Astrocyte (in vitro differentiated cells and primary cell): ENCODE results near the gene SGSM2. TPM values are rescaled to one million over a fixed set of nuclear protein-coding genes. Genes with fewer than 3 reads are reported as not detected.

Experiments
- DNase-seq: peaks from one replicate; pipeline ENCODE4 v3.0.0-alpha.2; 2010; ENCODE audit warnings: low read depth
- FAIRE-seq: peaks from 2 replicates; lab custom pipeline; 2011; peaks lifted over from hg19 to GRCh38; lab: Jason Lieb, UNC
- H2AFZ ChIP-seq: 2 replicates; pipeline ENCODE4 v1.6.0; 2012; ENCODE audit warnings: low read depth, low read length, inconsistent platforms
- H3K27ac ChIP-seq: 2 replicates; pipeline ENCODE4 v1.5.1; 2011; ENCODE audit warnings: low read depth, low read length, inconsistent platforms
- H3K27me3 ChIP-seq: 2 replicates; pipeline ENCODE4 v1.6.0; 2011; ENCODE audit warnings: low read length, inconsistent platforms; ENCODE audit not compliant: insufficient read depth
- H3K36me3 ChIP-seq: 2 replicates; pipeline ENCODE4 v1.5.1; 2011; ENCODE audit warnings: low read length, inconsistent platforms; ENCODE audit not compliant: insufficient read depth
- H3K4me1 ChIP-seq: 2 replicates; pipeline ENCODE4 v1.5.1; 2011; ENCODE audit warnings: low read length, inconsistent platforms; ENCODE audit not compliant: insufficient read depth
- H3K4me2 ChIP-seq: 2 replicates; pipeline ENCODE4 v1.6.0; 2012; ENCODE audit warnings: low read length, inconsistent platforms
- H3K4me3 ChIP-seq: 2 replicates; pipeline ENCODE4 v1.5.1; 2011; ENCODE audit warnings: low read depth, mild to moderate bottlenecking, low read length, inconsistent platforms; ENCODE audit not compliant: insufficient read depth
- H3K79me2 ChIP-seq: 2 replicates; pipeline ENCODE4 v1.6.0; 2012; ENCODE audit warnings: mild to moderate bottlenecking, low read length, inconsistent platforms; ENCODE audit not compliant: insufficient read depth
- H3K9ac ChIP-seq: 2 replicates; pipeline ENCODE4 v1.6.0; 2012; ENCODE audit warnings: mild to moderate bottlenecking, low read length, inconsistent platforms
- H3K9me3 ChIP-seq: 2 replicates; pipeline ENCODE4 v1.5.1; 2012; ENCODE audit warnings: low read depth, mild to moderate bottlenecking, low read length, inconsistent platforms; ENCODE audit not compliant: insufficient read depth
- H4K20me1 ChIP-seq: 2 replicates; pipeline ENCODE4 v1.6.0; 2012; ENCODE audit warnings: low read length, inconsistent platforms; ENCODE audit not compliant: insufficient read depth
- H3K27ac Mint-ChIP-seq: one replicate; pipeline ENCODE4 v1.8.0; 2021; ENCODE audit warnings: mild to moderate bottlenecking, mixed read lengths; ENCODE audit not compliant: unreplicated experiment
- H3K27me3 Mint-ChIP-seq: one replicate; pipeline ENCODE4 v1.8.0; 2021; ENCODE audit warnings: low read depth, mixed read lengths; ENCODE audit not compliant: unreplicated experiment
- H3K36me3 Mint-ChIP-seq: one replicate; pipeline ENCODE4 v1.8.0; 2021; ENCODE audit warnings: low read depth, mixed read lengths; ENCODE audit not compliant: unreplicated experiment
- H3K4me1 Mint-ChIP-seq: one replicate; pipeline ENCODE4 v1.8.0; 2021; ENCODE audit warnings: low read depth, mixed read lengths; ENCODE audit not compliant: unreplicated experiment
- H3K4me3 Mint-ChIP-seq: one replicate; pipeline ENCODE4 v1.8.0; 2021; ENCODE audit warnings: mild to moderate bottlenecking, moderate library complexity, mixed read lengths; ENCODE audit not compliant: unreplicated experiment
- H3K9me3 Mint-ChIP-seq: one replicate; pipeline ENCODE4 v1.8.0; 2021; ENCODE audit warnings: mild to moderate bottlenecking, mixed read lengths; ENCODE audit not compliant: unreplicated experiment
- EZH2 ChIP-seq: IDR thresholded peaks from 2 replicates; pipeline ENCODE4 v1.6.1; 2012; ENCODE audit warnings: mild to moderate bottlenecking, low read length, inconsistent platforms; ENCODE audit not compliant: insufficient read depth
- total RNA-seq: library from RNA; stranded (reverse); gene quantifications from 2 replicates; pipeline ENCODE4 v1.2.1, GENCODE V29; 2021
- TF ChIP-seq, protein P1 (sequence below): IDR thresholded peaks from 2 replicates; pipeline ENCODE4 v1.5.1; 2011; ENCODE audit warnings: low read depth, mild to moderate bottlenecking, inconsistent platforms, low read length, moderate library complexity; ENCODE audit not compliant: insufficient read depth

Gene SGSM2
- total RNA-seq, 1 donor from 2014 or later: 62.1 TPM

DNA sequence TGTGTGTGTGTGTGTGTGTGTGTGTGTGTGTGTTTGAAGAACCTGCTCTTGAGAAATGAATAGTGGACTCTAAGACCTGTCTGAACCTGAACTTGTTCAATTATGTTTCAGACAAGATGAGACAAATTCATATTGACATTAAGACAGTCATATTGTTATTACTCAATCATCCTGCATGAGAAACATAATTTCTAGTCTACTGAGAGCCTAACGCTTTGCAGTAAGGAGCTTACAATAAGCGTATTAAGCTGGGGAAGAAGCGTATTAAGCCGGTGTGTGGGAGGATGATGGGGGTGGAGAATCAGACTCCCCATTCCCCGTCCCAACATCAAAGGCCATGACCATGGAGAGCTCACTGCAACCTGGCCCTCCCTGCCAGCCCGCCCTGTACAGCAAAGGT is 86.0 kb downstream of the SGSM2 start:
- TF ChIP-seq, protein P1, sequence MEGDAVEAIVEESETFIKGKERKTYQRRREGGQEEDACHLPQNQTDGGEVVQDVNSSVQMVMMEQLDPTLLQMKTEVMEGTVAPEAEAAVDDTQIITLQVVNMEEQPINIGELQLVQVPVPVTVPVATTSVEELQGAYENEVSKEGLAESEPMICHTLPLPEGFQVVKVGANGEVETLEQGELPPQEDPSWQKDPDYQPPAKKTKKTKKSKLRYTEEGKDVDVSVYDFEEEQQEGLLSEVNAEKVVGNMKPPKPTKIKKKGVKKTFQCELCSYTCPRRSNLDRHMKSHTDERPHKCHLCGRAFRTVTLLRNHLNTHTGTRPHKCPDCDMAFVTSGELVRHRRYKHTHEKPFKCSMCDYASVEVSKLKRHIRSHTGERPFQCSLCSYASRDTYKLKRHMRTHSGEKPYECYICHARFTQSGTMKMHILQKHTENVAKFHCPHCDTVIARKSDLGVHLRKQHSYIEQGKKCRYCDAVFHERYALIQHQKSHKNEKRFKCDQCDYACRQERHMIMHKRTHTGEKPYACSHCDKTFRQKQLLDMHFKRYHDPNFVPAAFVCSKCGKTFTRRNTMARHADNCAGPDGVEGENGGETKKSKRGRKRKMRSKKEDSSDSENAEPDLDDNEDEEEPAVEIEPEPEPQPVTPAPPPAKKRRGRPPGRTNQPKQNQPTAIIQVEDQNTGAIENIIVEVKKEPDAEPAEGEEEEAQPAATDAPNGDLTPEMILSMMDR: no peak
- no peak for TF ChIP-seq EZH2
- no peak for FAIRE-seq
- Mint-ChIP-seq H3K36me3 (peaks cover 5% of the 10 kb centered on the region), H3K4me1 (peaks cover 2% of the 10 kb centered on the region), H3K4me3 (no peak overlapping the region), H3K27me3 (no peaks in the 10 kb centered on the region), H3K9me3 (no peaks in the 10 kb centered on the region), H3K27ac (no peak overlapping the region)
- Histone ChIP-seq H3K4me2 (no peak overlapping the region), H3K4me1 (no peaks in the 10 kb centered on the region), H3K79me2 (no peaks in the 10 kb centered on the region), H3K9me3 (no peaks in the 10 kb centered on the region), H3K36me3 (peaks cover 5% of the 10 kb centered on the region), H3K4me3 (no peak overlapping the region), H2AFZ (no peak overlapping the region), H3K9ac (no peak overlapping the region), H4K20me1 (peaks cover 3% of the 10 kb centered on the region), H3K27me3 (no peaks in the 10 kb centered on the region), H3K27ac (no peak overlapping the region)
- DNase-seq: no peak

DNA sequence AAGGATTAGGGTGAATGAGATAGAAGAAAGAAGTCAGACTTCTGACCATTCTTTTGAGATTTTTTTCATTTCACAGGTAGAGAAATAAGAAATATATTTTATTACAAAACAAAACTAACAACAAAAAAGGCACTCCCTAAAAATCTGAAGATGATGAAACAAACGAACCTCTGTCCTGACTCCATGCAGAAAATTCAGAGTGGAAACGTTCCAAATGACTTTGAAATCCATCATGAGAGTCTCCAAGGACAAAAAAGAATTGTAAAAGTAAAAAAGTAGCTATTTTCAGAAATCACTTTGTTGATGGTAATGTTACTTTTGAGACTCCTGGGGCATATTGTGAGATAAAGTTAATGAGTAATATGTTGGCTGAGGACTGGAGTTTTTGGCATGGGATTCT is 89.9 kb downstream of the SGSM2 start:
- Histone ChIP-seq H3K79me2 (no peaks in the 10 kb centered on the region), H3K27me3 (no peaks in the 10 kb centered on the region), H3K36me3 (no peaks in the 10 kb centered on the region), H3K27ac (no peak overlapping the region), H3K4me2 (no peak overlapping the region), H3K9me3 (no peaks in the 10 kb centered on the region), H3K4me1 (no peaks in the 10 kb centered on the region), H3K9ac (no peak overlapping the region), H3K4me3 (no peak overlapping the region), H4K20me1 (peaks cover 3% of the 10 kb centered on the region), H2AFZ (no peak overlapping the region)
- FAIRE-seq (no peak), DNase-seq (no peak)
- H3K27me3 Mint-ChIP-seq: no peaks in the 10 kb centered on the region
- H3K4me1 Mint-ChIP-seq: peaks cover 2% of the 10 kb centered on the region
- no peaks in the 10 kb centered on the region for H3K9me3 Mint-ChIP-seq
- no peaks in the 10 kb centered on the region for H3K36me3 Mint-ChIP-seq
- no peak overlapping the region for H3K27ac Mint-ChIP-seq
- TF ChIP-seq EZH2: no peak
- TF ChIP-seq, protein P1: no peak
- H3K4me3 Mint-ChIP-seq: no peak overlapping the region

DNA sequence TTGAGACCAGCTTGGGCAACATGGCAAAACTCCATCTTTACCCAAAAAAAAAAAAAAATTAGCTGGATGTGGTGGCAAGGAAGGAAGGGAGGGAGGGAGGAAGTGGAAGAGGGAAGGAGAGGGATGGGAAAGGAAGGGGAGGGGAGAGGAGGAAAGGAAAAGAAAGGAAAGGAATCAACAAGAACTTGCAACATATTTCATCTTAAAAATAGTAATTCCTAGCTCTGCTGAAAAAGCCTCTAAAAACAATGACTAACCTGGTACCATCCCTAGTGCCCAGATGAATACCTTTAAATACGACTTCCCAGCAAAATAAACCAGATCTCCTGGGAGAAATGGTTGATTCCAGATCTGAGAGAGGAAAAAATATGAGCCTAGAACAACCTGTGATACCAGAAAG is 90.6 kb downstream of the SGSM2 start:
- Histone ChIP-seq H3K4me3 (no peak overlapping the region), H3K4me1 (no peaks in the 10 kb centered on the region), H3K4me2 (no peak overlapping the region), H3K9ac (no peak overlapping the region), H3K27ac (no peak overlapping the region), H2AFZ (no peak overlapping the region), H3K36me3 (no peaks in the 10 kb centered on the region), H3K9me3 (no peaks in the 10 kb centered on the region), H3K79me2 (no peaks in the 10 kb centered on the region), H3K27me3 (no peaks in the 10 kb centered on the region), H4K20me1 (peaks cover 5% of the 10 kb centered on the region)
- Mint-ChIP-seq H3K4me1 (peaks cover 4% of the 10 kb centered on the region), H3K36me3 (peaks cover 5% of the 10 kb centered on the region), H3K9me3 (no peaks in the 10 kb centered on the region), H3K27me3 (no peaks in the 10 kb centered on the region), H3K4me3 (no peak overlapping the region), H3K27ac (no peak overlapping the region)
- TF ChIP-seq, protein P1: no peak
- no peak for TF ChIP-seq EZH2
- FAIRE-seq: no peak
- no peak for DNase-seq

Other genes starting within 250 kb of the SGSM2 start
- 39.7 and 47.7 TPM in 2 replicates for gene SMG6, start 33.7 kb upstream of the SGSM2 start, total RNA-seq
- gene SRR, start 33.6 kb upstream of the SGSM2 start, total RNA-seq: 15.4 and 17.9 TPM in 2 replicates
- gene TSR1, start 1.0 kb upstream of the SGSM2 start, total RNA-seq: 36.4 and 37.6 TPM in 2 replicates
- 22.5 and 29.1 TPM in 2 replicates for gene MNT, start 63.6 kb downstream of the SGSM2 start, total RNA-seq
- 24.9 and 28.4 TPM in 2 replicates for gene METTL16, start 174.4 kb downstream of the SGSM2 start, total RNA-seq